ENCODE results near the gene SAMD10.

DNA sequence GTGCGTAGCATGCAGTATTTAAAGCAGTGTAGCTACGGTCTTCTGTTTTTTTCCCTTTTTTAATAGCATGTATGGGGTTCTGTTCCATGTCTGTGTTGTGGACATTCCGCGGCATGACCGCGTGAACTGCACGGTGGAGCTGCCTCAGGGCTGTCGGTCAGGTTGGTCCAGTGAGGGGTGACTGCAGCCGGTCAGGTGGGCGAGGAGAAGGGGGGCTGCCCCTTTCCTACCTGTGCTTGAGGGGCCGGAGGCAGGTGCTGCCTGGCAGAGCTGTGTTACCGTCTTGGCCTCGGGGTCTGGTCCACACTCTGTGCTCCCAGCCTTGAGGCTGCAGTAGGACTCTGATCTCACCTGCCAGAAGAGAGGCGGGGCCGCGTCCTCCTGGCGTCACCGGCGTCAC is 47.7 kb downstream of the SAMD10 start:
- TF ChIP-seq, protein P1, sequence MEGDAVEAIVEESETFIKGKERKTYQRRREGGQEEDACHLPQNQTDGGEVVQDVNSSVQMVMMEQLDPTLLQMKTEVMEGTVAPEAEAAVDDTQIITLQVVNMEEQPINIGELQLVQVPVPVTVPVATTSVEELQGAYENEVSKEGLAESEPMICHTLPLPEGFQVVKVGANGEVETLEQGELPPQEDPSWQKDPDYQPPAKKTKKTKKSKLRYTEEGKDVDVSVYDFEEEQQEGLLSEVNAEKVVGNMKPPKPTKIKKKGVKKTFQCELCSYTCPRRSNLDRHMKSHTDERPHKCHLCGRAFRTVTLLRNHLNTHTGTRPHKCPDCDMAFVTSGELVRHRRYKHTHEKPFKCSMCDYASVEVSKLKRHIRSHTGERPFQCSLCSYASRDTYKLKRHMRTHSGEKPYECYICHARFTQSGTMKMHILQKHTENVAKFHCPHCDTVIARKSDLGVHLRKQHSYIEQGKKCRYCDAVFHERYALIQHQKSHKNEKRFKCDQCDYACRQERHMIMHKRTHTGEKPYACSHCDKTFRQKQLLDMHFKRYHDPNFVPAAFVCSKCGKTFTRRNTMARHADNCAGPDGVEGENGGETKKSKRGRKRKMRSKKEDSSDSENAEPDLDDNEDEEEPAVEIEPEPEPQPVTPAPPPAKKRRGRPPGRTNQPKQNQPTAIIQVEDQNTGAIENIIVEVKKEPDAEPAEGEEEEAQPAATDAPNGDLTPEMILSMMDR (IDR thresholded peaks at IDR 0.05), result no peak
- TF ChIP-seq POLR2A (IDR thresholded peaks at IDR 0.05), result no peak

All from adrenal gland (tissue), 5 donors.